ENCODE results near the gene SLCO2A1.

Gene SLCO2A1

GRCh38 chr3:133977568-133977967 lies 52.2 kb downstream of the SLCO2A1 start:
- no peak for DNase-seq

GRCh38 chr3:133973249-133973980 lies 56.3 kb downstream of the SLCO2A1 start:
- no peak for DNase-seq

- DNase-seq: no peak
Observed at GRCh38 chr3:133972156-133972555, 57.6 kb downstream of the SLCO2A1 start.

- no peak for DNase-seq
Observed at GRCh38 chr3:133970916-133971315, 58.8 kb downstream of the SLCO2A1 start.

- DNase-seq: no peak
Observed at GRCh38 chr3:133970339-133970738, 59.4 kb downstream of the SLCO2A1 start.

- no peak for DNase-seq
Observed at GRCh38 chr3:133967992-133968892, 61.5 kb downstream of the SLCO2A1 start.

GRCh38 chr3:133966954-133967353 lies 62.8 kb downstream of the SLCO2A1 start:
- no peak for DNase-seq

- DNase-seq: no peak
Observed at GRCh38 chr3:133965906-133966305, 63.8 kb downstream of the SLCO2A1 start.

- DNase-seq: no peak
Observed at GRCh38 chr3:133965013-133965570, 64.6 kb downstream of the SLCO2A1 start.

GRCh38 chr3:133964547-133964946 lies 65.2 kb downstream of the SLCO2A1 start:
- no peak for DNase-seq

- no peak for DNase-seq
Observed at GRCh38 chr3:133963657-133964396, 65.9 kb downstream of the SLCO2A1 start.

- DNase-seq: no peak
Observed at GRCh38 chr3:133962849-133963248, 66.9 kb downstream of the SLCO2A1 start.

GRCh38 chr3:133958071-133958805 lies 71.5 kb downstream of the SLCO2A1 start:
- no peak for DNase-seq

GRCh38 chr3:133956982-133957381 lies 72.7 kb downstream of the SLCO2A1 start:
- DNase-seq: no peak

- DNase-seq: no peak
Observed at GRCh38 chr3:133956353-133956752, 73.4 kb downstream of the SLCO2A1 start.

GRCh38 chr3:133955892-133956291 lies 73.8 kb downstream of the SLCO2A1 start:
- no peak for DNase-seq

GRCh38 chr3:133954717-133955360 lies 74.9 kb downstream of the SLCO2A1 start:
- DNase-seq: no peak

GRCh38 chr3:133953297-133953696 lies 76.4 kb downstream of the SLCO2A1 start:
- no peak for DNase-seq

GRCh38 chr3:133949438-133949837 lies 80.3 kb downstream of the SLCO2A1 start:
- DNase-seq: no peak

GRCh38 chr3:133948996-133949395 lies 80.7 kb downstream of the SLCO2A1 start:
- no peak for DNase-seq

GRCh38 chr3:133948131-133948810 lies 81.5 kb downstream of the SLCO2A1 start:
- no peak for DNase-seq
